ENCODE measurements around the gene PSMD3. TPM values are rescaled to one million over a fixed set of nuclear protein-coding genes. Genes with fewer than 3 reads are reported as not detected.

PSMD3 gene
- total RNA-seq, 6 donors from 2014 or later: 55.5 to 117 (median 78.8) TPM

DNA sequence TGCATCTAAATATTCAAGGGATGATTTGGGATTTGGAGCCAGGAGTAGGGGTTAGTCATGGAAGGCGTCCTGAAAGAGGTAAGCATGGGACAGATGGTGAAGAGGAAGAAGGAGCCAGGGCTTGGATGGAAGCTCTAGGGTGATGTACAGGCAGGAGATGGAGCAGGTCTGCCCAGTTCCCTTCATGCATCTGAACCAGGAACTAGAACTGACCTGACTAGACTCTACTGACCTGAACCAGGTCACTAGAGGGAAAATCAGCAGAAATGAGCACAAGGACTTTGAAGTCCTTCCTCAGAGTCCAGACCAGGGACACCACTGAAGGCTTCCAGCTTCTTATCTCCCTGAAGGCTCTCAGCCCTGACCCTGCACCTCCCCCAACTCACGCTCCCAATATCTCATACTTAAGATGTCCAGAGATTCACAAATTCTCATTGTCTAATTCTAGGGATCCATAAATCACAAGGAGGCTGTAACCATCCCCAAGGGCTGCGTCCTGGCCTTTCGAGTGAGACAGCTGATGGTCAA lies 9.5 kb upstream of the PSMD3 start:
- DNase-seq: no peak
- Histone ChIP-seq H3K4me1 (peaks cover 0 to 10% (median 1%) of the 10 kb centered on the region in 4 donors), H3K27ac (no peak overlapping the region), H3K36me3 (no peaks in the 10 kb centered on the region), H3K9me3 (no peaks in the 10 kb centered on the region), H3K27me3 (no peaks in the 10 kb centered on the region), H3K4me3 (no peak overlapping the region)
- no peak for TF ChIP-seq POLR2AphosphoS5 (IDR thresholded peaks at IDR 0.05)
- no peak for TF ChIP-seq CTCF (IDR thresholded peaks at IDR 0.05)
- TF ChIP-seq EP300 (IDR thresholded peaks at IDR 0.05): no peak
- no peak for ATAC-seq (ENCODE audit: low FRiP score in 2 of 2)
- 79 to 91% methylated on average over 4 of the region's 4 CpGs for WGBS, 2 donors

DNA sequence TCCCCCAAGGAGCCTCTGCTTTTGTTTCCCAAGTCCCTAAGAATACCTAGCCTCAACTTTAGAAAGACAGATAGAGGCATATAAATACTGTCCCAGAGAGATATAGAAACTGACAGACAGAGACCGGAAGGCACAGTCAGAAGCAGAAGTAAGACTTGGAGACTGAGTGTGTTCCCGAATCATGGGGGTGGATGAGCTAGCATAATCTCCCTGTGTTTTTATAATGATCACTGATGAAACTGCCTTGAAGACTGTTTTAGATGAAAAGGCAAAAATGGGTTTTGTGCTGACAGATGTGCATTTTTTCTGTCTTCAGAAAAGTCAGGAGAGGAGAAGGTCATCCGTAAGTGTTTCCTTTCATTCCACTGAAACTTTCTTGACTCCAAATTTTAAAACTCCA lies 8.3 kb upstream of the PSMD3 start:
- H3K27ac ChIP-seq: peak overlapping the region in 1 of 4 donors; percentile 35
- WGBS, 2 donors: 52 to 60% methylated on average over 3 of the region's 3 CpGs
- H3K36me3 ChIP-seq: no peaks in the 10 kb centered on the region
- H3K9me3 ChIP-seq: no peaks in the 10 kb centered on the region
- peaks cover 0 to 6% (median 1%) of the 10 kb centered on the region in 4 donors for H3K4me1 ChIP-seq
- H3K27me3 ChIP-seq: no peaks in the 10 kb centered on the region
- peak in 1 of 2 donors; percentile 67 for ATAC-seq (ENCODE audit: low FRiP score in 2 of 2)
- TF ChIP-seq POLR2AphosphoS5 (IDR thresholded peaks at IDR 0.05) (no peak), EP300 (IDR thresholded peaks at IDR 0.05) (no peak), CTCF (IDR thresholded peaks at IDR 0.05) (no peak), POLR2A (IDR thresholded peaks at IDR 0.05) (no peak)
- no peak for DNase-seq
- H3K4me3 ChIP-seq: no peak overlapping the region

DNA sequence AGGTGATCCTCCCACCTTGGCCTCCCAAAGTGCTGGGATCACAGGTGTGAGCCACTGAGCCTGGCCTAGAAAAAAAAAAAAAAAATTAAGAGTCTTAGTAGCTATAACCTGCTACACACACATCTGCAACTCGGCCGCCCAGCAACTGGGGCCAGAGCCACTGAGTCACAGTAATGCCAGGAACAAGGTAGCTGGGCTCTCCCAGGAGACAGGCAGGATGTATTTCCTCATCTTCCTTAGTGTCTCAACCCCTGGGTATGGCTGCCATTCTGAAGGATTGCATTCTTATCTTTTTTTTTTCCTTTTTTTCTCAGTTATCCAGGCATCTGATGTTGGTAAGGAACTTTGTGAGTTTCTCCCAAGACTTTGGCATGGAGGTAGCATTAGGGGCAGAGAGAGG lies 7.1 kb upstream of the PSMD3 start:
- H3K27ac ChIP-seq: no peak overlapping the region
- ATAC-seq (ENCODE audit: low FRiP score in 2 of 2) (no peak), DNase-seq (no peak)
- no peak overlapping the region for H3K4me3 ChIP-seq
- no peaks in the 10 kb centered on the region for H3K36me3 ChIP-seq
- WGBS, 2 donors: 84 to 90% methylated on average over 2 of the region's 2 CpGs
- H3K27me3 ChIP-seq: no peaks in the 10 kb centered on the region
- TF ChIP-seq CTCF (IDR thresholded peaks at IDR 0.05) (no peak), POLR2AphosphoS5 (IDR thresholded peaks at IDR 0.05) (no peak), POLR2A (IDR thresholded peaks at IDR 0.05) (no peak), EP300 (IDR thresholded peaks at IDR 0.05) (no peak)
- peaks cover 0 to 6% (median 1%) of the 10 kb centered on the region in 4 donors for H3K4me1 ChIP-seq
- no peaks in the 10 kb centered on the region for H3K9me3 ChIP-seq

DNA sequence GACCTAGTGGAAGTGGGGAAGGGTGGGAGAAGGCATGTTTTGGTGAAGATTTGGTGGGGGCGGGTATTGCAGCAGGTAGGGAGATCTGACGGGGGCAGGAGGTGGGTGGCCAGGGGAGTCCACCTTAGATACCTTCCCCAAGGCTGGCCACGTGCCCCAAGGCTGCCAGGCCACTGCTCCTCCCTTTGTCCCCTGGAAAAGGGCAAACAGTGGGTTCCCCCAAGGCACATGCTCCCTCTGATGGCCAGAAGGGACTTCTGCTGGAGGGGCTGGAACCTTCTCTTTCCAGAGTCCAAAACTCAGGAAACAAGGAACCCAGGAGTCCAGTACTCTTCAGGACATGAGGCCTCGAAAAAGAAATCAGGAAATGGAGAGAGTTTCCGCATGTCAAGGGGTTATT lies 6.2 kb upstream of the PSMD3 start:
- Histone ChIP-seq H3K9me3 (no peaks in the 10 kb centered on the region), H3K4me1 (peaks cover 0 to 6% (median 4%) of the 10 kb centered on the region in 4 donors), H3K36me3 (no peaks in the 10 kb centered on the region), H3K27ac (no peak overlapping the region), H3K27me3 (no peaks in the 10 kb centered on the region), H3K4me3 (no peak overlapping the region)
- ATAC-seq (ENCODE audit: low FRiP score in 2 of 2) (no peak), DNase-seq (no peak)
- WGBS, 2 donors: 78 to 81% methylated on average over 4 to 5 of the region's 5 CpGs
- TF ChIP-seq EP300 (IDR thresholded peaks at IDR 0.05): no peak
- TF ChIP-seq POLR2AphosphoS5 (IDR thresholded peaks at IDR 0.05): no peak
- no peak for TF ChIP-seq POLR2A (IDR thresholded peaks at IDR 0.05)
- TF ChIP-seq CTCF (IDR thresholded peaks at IDR 0.05): no peak

DNA sequence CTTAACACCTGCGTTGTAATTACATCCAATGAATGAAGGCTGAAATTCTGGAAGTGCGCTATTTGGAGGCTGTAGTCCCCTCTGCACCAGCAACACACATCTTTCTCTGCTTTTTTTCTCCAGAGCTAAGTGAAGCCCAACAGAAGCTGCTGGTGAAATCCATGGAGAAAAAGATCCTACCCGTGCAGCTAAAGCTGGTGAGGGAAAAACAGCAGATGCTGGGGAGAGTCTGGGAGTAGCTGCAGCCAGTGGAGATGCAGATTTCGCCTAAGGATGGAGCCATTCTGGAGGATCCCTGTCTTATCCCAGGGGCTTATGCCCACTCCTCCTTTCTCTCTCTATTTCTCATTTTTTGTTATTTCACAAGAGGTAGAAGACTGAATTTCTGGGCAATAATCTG lies 4.8 kb upstream of the PSMD3 start:
- Histone ChIP-seq H3K27ac (no peak overlapping the region), H3K27me3 (no peaks in the 10 kb centered on the region)
- no peak for ATAC-seq (ENCODE audit: low FRiP score in 2 of 2)

More for the DNA sequence above, 4.8 kb upstream of the PSMD3 start:
- Histone ChIP-seq H3K4me3 (no peak overlapping the region), H3K36me3 (no peaks in the 10 kb centered on the region), H3K9me3 (no peaks in the 10 kb centered on the region), H3K4me1 (peaks cover 5 to 10% (median 7%) of the 10 kb centered on the region in 4 donors)
- 82% methylated on average over 4 of the region's 4 CpGs for WGBS, 2 donors
- DNase-seq: no peak
- TF ChIP-seq POLR2A (IDR thresholded peaks at IDR 0.05): no peak
- no peak for TF ChIP-seq CTCF (IDR thresholded peaks at IDR 0.05)
- no peak for TF ChIP-seq EP300 (IDR thresholded peaks at IDR 0.05)
- no peak for TF ChIP-seq POLR2AphosphoS5 (IDR thresholded peaks at IDR 0.05)

All from upper lobe of left lung (tissue), 6 donors.